Keratinocyte (primary cell): ENCODE results near the gene FRAS1.

Experiments
- CTCF ChIP-seq, 3 experiments: IDR thresholded peaks in 1 of 3; conservative IDR thresholded peaks in 1 of 3; optimal IDR thresholded peaks in 1 of 3; 2 replicates in 2 of 3; 3 replicates in 1 of 3; pipeline versions ENCODE3 to v1.5.1; 2011; ENCODE audit warnings: low read length in 3 of 3, mild to moderate bottlenecking in 3 of 3, moderate library complexity in 2 of 3, control low read depth in 1 of 3, inconsistent platforms in 1 of 3; ENCODE audit not compliant: insufficient read depth in 2 of 3; ENCODE audit errors: extremely low read depth in 1 of 3
- EZH2 ChIP-seq: IDR thresholded peaks from one replicate; pipeline ENCODE4 v1.6.1; 2012; ENCODE audit warnings: inconsistent platforms, mild to moderate bottlenecking, low read length, moderate library complexity

DNA sequence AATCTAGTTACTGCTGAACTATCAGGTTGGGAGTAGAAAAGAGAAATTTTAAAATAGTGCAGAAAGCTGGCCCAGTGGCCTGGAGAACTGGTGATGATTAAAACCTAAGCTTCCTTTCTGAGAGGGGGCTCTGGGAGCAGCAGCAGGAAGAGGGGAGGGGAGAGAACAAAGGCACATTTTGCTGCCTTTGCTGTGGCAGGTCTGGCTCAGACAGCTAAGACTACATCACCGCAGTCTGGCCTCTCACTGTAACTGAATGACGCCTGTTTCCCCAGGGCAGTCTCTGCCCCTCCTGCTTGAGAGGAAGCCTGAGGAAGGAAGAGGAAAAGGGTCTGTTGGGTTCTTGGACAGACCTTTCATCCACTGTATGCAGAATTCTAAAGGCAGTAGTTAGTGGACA lies 148.5 kb downstream of the FRAS1 start:
- TF ChIP-seq CTCF (optimal IDR thresholded peaks at IDR 0.05 in 1 of 3, IDR thresholded peaks at IDR 0.05 in 1 of 3, conservative IDR thresholded peaks at IDR 0.05 in 1 of 3; ENCODE audit: extremely low read depth in 1 of 3, insufficient read depth in 2 of 3, low read length in 3 of 3), result no peak
- no peak for TF ChIP-seq EZH2
